ENCODE results near the gene MAP3K4.

MAP3K4 gene

DNA sequence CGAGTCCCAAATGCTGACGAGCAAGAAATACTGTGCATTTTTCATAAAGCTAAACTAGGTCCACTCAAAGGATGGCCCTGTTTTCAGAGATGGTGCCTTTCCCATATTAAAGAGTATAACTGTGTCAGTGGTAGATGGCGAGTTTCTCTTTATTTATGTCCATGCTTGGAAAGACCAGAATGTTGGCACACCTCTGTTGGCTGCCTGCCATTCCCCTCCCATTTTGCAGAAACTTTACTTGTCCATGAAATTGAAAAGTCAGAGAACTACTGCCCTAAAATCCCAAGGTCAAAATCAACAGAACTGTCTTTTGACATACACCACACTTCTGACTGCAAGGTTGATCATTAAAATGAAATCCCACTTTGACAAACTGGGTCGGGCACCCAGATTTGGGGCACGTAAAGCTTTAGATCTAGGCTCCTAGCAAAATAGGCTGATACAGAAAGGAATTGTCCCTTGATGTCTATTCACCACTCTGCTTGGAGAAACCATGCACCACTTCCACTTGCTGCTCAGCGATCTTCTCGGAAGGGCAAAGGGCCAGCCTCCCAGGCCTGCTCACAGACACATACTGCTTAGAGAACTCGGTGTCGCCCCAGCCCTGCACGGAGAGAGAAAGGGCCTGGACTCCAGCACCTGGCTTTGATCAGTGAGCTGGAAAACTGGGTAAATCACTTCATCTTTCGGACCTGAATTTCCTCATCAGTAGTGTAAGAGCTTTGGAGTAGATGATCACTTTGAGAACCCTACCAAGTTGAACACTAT, 152.3 kb downstream of the MAP3K4 start:
- DNase-seq (ENCODE audit: low read depth), result no peak

DNA sequence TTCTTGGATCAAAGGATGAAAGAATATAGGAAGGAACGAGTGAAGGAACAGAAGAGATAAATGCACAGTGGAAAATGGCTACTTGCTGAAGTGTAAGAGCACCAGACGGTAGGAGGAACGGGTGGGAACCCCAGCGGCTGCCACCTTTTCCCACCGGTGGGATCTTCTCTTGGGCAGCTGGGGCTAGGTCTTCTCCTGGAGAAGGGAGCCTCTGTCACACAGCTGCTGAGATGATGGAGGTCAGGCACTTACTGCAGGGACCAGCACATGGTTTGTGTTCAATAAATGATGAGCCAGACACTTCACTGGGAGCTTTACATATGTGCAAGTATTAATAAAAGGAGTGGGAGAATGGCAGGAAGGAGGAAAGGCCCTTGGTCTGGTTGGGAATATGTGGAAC, 158.6 kb downstream of the MAP3K4 start:
- DNase-seq (ENCODE audit: low read depth), result no peak

DNA sequence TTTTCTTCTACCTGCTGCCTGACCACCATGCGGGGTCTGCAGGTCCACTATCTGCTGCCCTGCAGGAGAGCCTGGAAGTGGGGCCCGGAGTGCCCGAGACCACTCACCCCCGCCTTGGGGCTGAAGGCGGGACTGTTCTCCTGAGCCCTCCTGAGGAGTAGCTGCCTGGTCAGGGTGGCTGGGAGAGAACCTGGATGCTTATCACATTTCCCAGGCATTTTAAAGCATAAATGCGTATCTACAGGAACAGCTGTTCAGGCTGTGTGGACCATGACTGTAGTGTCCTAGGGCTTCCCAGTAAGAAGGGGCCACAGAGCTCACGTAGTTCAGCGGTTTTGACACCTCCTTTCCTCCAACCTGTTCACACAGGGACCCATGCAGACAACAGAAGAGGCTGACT, 159.0 kb downstream of the MAP3K4 start:
- DNase-seq (ENCODE audit: low read depth), result no peak

DNA sequence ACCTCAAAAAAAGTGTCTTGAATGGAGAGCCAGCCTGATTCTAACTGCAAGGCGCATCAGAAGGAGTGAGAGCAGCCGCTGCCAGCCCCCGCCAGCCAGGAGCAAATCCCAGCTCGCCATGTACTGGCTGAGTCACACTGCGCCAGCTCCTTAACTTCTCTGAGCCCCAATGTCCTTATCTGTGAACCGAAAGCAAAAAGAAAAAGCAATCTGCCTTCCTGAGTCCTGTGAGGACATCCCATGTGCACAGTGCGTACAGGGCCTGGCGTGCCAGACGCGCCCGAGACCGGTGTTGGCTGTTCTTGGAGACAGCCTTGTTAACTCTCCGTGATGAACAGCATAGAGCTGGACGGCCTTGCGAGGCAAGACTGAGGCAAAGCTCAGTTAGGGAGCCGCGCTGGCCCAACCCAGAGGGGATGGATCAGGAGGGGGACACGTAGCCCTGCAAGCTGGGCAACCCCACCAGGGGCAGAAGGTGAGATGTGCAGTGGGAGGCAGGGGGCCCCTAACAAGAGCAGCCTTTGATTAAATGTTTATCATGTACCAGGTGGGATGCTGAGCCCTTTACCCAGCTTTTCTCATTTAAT, 159.6 kb downstream of the MAP3K4 start:
- no peak for DNase-seq (ENCODE audit: low read depth)

DNA sequence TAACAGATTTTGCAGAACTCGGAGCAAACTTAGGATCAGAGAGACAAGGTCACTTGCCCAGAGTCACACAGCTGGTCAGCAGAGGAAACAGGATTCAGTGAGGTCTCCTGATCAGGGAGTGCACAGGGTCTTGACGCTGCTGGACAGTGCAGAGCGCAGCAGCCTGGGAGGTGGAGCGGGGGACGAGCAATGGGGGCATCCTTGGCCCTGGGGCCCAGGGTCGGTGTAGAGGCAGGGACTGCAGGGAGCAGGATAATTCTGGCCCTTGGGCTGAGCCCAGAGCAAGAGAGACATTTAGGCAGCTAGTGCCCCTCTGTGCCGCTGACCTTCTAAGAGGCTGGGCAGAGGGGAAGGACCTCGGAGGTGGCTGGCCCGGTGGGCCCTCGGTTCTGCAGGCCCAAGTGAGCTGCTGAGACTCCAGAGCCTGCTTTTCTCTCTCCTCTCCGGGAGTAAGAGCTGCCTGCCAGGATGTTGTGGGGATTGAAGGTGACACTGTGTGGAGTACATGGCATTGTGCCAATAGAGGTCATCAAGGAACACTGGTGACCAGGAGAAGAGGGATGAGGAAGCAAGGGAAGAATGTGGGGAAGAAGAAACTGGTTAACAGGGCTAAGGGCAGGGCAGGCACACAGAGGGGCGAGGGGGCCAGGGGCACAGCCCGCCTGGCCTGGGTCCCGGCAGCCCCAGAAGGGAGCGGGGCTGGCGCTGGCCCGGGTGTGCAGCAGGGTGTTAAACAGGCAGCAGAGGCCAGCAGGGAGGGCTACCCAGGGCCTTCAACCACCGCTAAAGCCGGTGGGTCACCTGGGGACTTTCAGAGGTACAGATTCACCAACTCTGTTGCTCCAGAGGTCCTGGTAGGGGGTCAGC, 160.3 kb downstream of the MAP3K4 start:
- no peak for DNase-seq (ENCODE audit: low read depth)

DNA sequence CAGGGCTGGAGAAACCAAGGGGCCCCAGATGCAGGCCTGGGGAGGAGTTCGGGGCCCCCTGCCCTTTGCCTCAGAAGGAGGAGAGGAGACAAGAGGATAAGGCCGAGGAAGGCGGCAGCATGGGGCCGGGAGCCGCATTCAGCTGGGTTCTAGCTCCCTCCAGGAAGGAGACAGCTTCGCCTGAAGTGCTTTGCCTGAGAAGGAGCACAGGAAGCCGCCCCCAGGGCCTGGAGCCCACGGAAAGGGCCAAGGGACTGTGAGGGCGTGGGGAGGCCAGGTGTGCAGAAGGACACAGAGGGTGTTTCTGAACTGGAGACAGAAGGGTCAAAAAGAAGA, 160.9 kb downstream of the MAP3K4 start:
- DNase-seq (ENCODE audit: low read depth), result no peak

DNA sequence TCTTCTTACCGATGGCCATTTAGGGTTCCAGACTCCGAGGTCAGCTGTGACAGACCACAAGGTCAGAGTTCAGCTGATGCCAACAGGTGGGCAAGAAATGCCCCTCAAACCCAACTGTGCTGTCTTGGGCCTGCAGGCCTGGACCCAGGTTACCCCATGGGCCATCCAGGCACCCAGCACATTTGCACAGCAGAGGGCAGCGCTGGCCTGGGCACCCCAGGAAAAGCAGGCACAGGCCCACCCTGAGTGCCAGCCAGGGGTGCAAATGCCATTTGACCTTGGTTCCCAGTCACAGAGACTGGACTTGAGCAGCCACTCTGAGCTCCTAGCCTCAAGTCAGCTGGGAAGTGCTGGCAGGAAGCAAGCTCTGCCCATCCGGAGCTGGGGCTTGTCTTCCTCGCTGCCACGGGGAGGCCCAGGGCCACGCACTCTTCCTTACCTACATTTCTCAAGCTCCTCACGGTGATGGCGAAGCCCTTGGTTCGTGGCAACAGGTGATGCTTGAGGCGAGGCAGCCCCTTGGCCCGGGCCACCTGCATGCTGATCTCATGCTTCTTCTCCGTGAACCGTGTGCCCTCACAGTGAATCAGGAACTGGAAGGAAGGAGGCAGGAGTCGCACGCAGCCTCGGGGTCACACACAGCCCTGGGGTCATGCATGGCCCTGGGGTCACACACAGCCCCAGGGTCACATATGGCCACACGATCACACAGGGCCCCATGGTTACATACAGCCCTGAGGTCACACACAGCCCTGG, 161.5 kb downstream of the MAP3K4 start:
- DNase-seq (ENCODE audit: low read depth), result peak; percentile 37

DNA sequence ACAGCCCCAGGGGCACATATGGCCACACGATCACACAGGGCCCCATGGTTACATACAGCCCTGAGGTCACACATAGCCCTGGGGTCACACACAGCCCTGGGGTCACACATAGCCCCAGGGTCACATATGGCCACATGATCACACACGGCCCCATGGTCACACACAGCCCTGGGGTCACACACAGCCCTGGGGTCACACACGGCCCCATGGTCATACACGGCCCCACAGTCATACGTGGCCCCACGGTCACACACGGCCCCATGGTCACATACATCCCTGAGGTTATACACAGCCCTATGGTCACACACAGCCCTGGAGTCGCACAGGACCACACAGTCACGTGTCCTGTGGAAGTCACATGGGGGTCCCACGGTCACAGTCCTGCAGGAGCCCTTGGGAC, 162.2 kb downstream of the MAP3K4 start:
- no peak for DNase-seq (ENCODE audit: low read depth)

DNA sequence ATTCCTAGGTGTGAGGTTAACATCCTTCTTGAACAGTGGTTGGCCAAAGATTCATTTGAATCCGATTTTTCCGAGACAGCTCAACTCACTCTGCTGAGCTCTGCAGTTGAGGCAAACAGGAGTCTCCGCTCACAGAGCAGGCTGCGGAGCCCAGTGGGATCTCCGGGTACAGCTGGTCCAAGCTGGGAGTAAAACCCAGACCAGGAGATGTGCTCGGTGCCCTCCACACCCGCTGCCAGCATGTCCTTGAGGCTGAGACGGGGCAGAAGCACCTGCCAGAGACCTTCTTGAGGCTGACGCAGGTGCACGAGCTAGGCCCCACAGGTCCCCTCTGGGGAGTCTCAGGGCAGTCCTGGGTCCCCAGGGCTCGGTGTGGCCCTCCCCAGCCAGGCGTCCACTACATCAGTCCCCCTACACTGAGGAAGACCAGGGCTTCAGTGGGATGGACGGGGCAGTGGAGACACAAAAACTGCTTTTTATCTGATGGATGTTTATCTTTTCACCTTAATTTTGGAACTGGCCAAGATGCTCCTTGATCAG, 163.3 kb downstream of the MAP3K4 start:
- no peak for DNase-seq (ENCODE audit: low read depth)

DNA sequence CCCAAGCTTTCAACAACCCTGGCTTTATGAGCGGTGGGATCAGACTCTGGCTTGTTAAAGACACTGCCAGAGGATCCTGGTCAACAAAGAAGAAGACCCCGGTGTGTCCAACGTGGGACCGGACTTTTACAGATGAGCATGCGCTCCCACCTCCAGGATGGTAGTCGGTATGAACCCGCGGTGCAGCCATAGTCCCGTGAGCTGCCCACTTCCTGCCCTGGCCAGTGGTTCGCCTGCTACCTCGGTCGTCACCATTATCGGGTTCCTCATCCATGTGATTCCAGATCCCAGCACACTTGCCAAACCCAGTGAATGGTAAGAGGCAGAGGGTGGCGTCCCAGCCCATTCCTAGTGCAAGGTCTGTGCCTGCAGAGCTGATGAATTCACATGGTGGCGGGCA, 169.6 kb downstream of the MAP3K4 start:
- no peak for DNase-seq (ENCODE audit: low read depth)

DNA sequence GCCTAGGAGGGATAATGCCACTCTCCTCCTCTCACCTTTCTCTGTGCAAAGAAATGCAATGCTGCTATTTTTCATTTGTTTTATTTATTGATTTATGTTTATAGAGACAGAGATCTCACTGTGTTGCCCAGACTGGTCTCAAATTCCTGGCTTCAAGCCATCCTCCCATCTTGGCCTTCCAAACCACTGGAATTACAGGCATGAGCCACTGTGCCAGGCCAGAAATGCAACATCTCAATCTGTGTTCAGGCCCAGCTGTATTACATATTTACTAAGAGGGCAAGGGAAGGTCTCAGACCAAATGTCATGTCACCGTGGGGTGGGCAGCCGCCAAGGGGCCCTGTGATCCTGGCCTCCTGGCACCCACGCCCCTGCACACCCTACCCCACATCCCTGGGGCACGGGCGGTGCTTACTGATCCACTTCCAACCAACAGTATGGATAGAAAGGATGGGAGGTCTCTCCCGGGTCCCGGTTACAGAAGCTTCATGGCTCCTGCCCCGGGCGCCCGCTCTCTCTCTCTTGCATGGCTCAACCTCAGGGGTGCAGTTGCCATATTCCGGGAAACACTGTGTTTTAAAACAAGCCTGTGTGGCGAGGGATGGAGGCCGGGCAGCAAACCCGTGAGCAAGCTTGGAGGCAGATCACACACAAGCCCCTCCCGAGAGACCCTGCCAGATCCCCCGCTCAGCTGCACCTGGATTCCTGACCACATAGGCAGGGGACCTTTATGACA, 170.5 kb downstream of the MAP3K4 start:
- no peak for DNase-seq (ENCODE audit: low read depth)

DNA sequence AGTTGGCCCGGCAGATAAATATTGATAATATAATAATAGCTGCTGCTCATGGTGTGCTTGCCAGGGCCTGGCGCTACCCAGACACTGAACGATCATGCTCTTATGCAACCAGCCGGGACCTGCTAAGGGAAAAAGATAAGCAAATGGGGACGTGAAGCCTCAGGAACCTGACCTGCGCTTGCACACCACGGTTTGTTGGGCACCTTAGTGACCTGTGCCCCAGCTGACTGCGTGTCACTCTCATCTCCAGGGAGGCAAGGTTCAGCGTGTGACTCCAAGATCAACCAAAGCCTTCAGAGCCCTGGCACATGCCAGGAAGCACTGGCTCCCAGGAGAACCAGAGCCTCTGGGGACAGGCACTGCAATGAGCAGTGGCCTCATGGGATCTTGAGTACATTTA, 171.2 kb downstream of the MAP3K4 start:
- DNase-seq (ENCODE audit: low read depth), result no peak

DNA sequence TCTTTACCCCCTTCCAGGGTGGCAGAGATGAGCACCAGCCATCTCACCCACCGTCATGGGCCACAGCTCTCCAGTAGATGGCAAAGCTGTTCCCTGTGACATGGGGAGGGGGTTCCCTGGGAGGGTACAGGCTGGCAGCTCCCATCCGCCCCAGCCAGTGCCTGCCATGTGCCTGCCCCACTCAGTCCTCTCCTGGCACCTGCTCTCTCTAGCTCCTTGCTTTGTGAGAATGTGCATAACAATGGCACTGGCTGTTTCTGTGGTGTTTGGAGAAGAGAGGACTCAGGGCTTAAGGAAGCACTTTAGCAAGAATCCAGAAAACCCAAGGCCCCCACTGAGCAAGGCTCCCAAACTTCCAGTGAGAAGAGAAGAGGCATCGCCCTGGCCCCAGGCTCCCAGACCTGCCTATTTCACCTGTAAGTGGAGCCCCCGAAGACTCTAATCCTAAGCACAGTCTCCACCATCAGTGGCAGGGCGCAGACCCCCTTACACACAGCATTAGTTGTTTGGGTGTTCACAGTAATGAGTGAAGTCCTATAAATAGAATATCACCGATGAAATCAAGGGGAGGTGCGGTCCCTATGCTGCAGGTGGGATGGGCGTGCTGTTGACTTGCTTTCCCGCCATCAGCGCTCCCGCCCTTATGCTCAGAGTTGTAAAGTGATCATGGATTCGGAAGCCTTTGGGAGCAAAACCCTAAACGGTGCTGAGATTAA, 172.1 kb downstream of the MAP3K4 start:
- no peak for DNase-seq (ENCODE audit: low read depth)

DNA sequence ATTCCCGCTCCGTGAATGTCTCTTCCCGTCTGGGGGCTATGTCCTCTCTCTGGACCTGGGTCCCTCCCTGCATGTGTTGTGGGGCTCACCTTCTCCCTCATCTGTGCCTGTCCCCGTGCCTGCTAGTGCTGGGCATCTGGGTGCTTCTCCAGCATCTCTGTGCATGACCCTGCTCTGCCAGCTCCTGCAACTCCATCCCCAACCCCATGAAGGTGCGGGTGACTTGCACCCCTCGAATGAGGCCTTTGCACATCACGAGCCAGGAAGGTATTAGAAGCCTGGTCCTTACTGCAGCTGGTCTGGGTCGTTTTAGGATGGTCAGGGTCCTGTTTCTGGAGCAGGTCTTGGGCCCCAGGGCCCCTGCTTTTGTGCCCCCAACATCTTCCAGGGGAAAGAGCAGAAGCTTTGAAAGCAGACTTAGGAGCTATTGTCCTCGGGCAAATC, 172.6 kb downstream of the MAP3K4 start:
- DNase-seq (ENCODE audit: low read depth), result no peak

DNA sequence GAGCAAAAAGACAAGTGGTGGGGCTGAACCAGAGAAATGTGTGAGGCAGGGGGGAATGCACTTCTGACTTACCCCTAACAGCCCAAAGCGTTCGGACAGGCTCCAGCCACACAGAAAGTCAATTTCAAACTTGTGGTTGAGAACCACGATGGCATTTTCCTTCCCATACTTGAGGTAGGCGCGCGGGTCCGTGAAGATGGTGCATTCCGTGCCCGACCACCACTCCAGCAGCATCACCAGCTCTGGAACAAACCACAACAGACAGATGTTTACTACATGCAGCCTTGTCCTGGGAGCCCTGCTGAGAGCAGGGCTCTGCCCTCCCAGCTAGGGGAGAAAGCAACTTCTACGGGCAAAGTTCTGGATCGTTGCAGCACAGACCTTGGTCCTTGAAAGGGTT, 174.6 kb downstream of the MAP3K4 start:
- DNase-seq (ENCODE audit: low read depth), result no peak

DNA sequence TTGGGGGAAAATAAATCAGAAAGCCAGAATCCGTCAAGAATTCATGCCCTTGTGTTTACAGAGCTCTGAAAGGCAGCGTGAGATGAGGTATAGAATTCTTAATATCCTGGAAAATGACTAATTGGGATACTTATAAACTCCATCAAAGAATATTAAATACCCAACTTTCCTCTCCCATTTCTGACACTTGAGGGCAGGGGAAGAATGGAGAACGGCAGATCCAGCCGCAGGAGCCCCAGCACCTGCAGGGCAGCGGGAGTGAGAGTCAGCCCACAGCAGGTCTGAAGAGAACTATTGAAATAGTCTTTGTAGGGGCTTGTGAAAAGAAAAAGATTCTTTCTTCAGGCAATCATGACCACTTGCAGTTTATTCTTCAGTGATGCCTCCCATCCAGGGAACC, 175.1 kb downstream of the MAP3K4 start:
- DNase-seq (ENCODE audit: low read depth), result no peak

Measured in ELR (cell line).